HTR-8/SVneo (cell line): ENCODE results near the gene TSPAN2.
A peak's percentile ranks its signal among the peaks of the same experiment; 100 is the strongest.

ENCODE experiments used
- DNase-seq: peaks from one replicate; pipeline ENCODE4 v3.0.0; 2011; ENCODE audit warnings: low spot score, mixed read lengths; ENCODE audit not compliant: insufficient read length
- FAIRE-seq: peaks from 2 replicates; lab custom pipeline; 2011; peaks lifted over from hg19 to GRCh38; lab: Jason Lieb, UNC

The TSPAN2 gene

GRCh38 chr1:115089420-115090185 lies at the start of gene TSPAN2:
TSPAN2 (minus strand) TSS chr1:115089503; CDS start chr1:115089432, 71 bp downstream.
- no peak for FAIRE-seq
- DNase-seq, result peak; percentile 54

DNA sequence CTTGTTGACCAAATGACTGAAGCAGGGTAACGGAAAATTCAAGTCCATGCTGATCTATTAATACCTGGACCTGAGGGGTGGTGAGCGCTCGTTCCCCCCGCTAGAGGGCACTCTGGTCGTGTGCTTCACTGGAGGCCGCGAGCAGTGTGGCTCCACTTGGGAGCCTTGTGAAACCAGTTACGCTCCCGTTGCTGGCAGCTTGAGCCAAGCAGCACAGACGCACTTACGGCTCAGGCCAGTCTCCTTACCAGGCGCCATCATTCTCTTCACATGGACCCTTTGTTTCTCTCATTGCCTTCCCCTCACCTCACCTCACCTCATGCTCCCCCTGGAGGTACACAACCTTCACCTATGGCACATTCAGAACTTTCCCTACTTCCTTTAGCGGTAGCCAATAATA lies 49.7 kb upstream of the TSPAN2 start:
- FAIRE-seq (no peak), DNase-seq (peak; percentile 56)

GRCh38 chr1:115138271-115138670 lies 49.0 kb upstream of the TSPAN2 start:
- FAIRE-seq (no peak), DNase-seq (no peak)

GRCh38 chr1:115137191-115137590 lies 47.9 kb upstream of the TSPAN2 start:
- no peak for DNase-seq
- FAIRE-seq, result no peak

DNA sequence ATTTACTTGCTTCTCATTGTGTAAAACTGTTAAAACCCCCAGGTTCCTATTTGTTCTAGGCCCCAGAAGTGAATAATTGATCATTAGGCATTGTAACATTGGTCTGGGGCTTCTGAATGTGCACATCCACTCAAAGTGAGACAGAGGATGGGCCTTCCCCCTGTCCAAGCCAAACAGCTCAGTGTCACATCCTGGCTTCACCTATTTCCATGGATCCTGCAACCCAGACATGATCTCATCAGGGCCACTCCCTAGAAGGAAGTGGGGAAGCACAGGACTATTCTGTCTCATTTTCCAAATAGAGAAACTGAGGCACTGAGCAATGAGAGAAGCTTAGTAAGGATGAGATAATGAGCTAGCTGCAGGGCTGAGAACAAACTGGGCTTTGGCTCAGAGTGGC lies 47.4 kb upstream of the TSPAN2 start:
- DNase-seq, result no peak
- no peak for FAIRE-seq

GRCh38 chr1:115136106-115136505 lies 46.8 kb upstream of the TSPAN2 start:
- no peak for DNase-seq
- no peak for FAIRE-seq

DNA sequence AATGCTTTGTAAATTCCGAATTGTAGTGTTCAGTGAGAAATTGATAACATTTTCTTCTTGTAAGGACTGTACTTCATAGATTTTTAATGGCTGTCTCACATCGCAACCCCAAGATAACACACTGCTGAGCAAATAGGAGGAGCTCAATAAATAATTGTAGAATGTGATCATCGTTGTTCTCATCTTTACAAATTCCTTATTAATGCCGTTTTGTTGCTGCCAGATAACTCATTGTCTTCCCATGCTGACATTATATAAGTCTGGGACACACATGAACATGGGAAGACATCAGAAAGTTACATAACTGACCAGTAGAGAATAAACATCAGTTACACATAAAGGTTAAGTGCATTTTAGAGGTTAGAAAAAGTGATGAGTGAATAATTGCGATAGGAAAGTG lies 46.4 kb upstream of the TSPAN2 start:
- DNase-seq (no peak), FAIRE-seq (no peak)

DNA sequence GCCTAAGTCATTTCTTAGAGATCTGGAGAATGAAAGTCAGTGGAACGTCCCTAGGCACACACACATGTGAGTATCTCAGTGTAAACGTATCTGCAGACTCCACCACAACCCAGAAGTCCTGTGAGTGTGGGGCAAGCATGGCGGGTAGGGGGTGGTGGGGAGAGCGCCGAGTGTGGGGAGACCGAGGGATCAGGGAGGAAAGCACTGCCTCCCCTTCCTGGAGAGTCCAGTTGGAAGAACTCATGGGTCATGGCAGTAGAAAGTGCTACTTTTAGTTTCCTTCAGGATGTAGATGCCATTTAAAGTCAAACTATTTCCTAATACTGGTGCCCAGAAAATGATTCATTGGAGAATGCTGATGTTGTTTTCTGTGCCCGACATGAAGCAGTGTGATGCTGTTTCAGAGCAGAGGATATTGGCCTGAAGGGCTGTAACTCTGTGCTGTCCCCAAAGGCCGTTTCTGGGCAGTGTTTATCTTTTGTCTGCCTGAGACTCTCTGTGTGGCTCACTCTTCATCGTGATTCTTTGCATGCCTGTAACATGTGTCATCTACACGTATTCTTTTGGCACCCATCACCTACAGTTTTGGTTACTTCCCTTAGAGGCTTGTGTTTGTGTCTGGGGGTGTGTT lies 45.7 kb upstream of the TSPAN2 start:
- DNase-seq (peak; percentile 46), FAIRE-seq (no peak)

DNA sequence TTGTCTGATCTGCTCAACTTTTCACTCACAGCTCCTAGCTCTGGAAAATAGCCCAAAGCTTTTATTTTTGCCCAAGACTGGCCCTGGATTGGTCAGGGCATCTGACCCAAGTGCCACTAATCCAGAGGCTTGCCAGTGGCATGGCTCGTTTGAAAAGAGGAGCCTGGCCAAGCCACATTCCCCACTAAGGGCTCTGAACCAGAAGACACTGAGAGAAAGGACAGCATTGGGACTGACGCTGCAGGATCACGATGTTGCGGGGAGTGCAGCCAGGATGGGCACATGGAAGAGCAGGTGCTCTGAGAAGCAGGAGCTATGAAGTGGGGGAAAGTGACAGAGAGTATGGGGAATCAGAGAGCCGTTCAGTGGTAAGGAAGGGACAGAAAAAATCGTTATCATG lies 44.9 kb upstream of the TSPAN2 start:
- DNase-seq (no peak), FAIRE-seq (no peak)

- no peak for FAIRE-seq
- no peak for DNase-seq
These were observed 44.1 kb upstream of the TSPAN2 start for GRCh38 chr1:115133440-115133839.

GRCh38 chr1:115130786-115131185 lies 41.5 kb upstream of the TSPAN2 start:
- DNase-seq (no peak), FAIRE-seq (no peak)

GRCh38 chr1:115129071-115129640 lies 39.9 kb upstream of the TSPAN2 start:
- no peak for FAIRE-seq
- DNase-seq, result no peak

- FAIRE-seq (no peak), DNase-seq (no peak)
These were observed 38.2 kb upstream of the TSPAN2 start for GRCh38 chr1:115127539-115127938.

DNA sequence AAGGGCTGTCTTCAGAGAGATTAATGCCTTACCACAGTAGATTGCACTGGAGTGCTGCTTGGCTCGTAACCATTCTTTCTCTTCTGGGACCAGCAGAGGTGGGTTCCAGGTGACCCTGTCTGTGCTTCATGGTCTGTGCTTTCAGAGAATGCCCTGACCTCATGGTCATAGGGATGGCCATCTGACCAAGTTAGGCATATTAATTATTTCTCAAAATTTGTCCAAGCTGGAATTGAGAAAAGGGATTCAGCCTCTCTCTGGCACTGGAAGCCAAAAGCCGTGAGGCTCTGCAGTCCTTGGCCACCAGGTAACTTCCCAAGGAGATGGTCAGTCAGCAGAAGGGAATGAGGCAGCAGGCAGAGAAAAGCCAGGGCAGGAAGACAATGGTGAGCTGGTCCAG lies 37.2 kb upstream of the TSPAN2 start:
- DNase-seq, result no peak
- no peak for FAIRE-seq

DNA sequence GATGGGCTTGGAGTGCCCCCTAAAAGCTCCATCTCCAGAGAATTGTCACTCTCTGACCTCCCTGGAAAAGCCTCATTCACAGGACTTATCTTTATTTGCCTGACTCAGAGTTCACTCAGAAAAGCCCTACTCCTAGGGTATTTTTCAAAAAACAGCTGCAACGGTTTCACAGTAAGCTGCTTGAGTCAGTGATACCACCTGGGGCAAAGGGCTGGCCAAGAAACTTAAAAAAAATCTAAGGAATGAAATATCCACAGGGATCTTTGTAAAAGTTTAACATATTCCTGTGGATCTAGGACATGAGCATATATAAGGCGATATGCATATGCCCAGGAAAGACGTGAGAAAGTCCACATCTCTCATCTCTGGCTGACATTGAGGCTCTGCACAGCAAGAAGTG lies 33.8 kb upstream of the TSPAN2 start:
- DNase-seq (no peak), FAIRE-seq (no peak)

- FAIRE-seq (no peak), DNase-seq (no peak)
These were observed 32.5 kb upstream of the TSPAN2 start for GRCh38 chr1:115121793-115122192.

GRCh38 chr1:115120296-115120695 lies 31.0 kb upstream of the TSPAN2 start:
- no peak for FAIRE-seq

DNA sequence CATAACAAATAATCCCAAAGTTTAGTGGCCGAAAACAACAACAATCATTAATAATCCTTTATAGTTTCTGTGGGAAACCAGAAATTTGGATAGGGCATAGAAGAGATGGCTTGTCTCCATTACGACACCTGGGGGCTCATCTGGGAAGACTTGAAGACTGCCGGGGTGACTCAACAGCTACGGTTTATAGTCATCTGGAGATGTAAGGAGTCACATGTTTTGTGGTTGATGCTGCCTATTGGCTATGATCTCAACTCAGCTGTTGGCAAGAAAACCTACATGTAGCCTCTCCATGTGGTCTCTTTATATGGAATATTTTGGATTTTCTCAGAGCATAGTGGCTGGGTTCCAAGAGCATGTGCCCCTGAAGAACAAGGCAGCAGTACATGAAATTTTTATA lies 29.3 kb upstream of the TSPAN2 start:
- no peak for FAIRE-seq
- DNase-seq, result no peak

More at GRCh38 chr1:115120296-115120695, 31.0 kb upstream of the TSPAN2 start:
- DNase-seq, result no peak

DNA sequence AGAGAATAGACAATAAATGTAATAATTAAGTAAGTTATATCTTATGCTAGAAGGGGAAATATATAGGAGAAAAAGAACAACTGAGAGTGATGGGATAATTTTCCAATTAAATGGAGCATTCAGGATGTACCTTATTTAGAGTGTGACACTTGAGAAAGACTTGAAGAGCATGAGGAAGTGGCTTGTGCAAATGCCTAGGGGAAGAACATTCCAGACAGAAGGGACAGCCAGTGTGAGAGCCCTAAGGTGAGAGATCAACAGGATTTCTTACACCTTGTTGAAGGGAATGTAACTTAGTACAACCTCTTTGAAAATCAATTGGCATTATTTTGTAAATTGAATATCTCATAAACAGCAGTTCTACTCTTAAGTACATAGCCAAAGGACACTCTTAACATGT lies 28.8 kb upstream of the TSPAN2 start:
- FAIRE-seq (no peak), DNase-seq (no peak)

- DNase-seq (no peak), FAIRE-seq (no peak)
These were observed 28.0 kb upstream of the TSPAN2 start for GRCh38 chr1:115117298-115117697.

DNA sequence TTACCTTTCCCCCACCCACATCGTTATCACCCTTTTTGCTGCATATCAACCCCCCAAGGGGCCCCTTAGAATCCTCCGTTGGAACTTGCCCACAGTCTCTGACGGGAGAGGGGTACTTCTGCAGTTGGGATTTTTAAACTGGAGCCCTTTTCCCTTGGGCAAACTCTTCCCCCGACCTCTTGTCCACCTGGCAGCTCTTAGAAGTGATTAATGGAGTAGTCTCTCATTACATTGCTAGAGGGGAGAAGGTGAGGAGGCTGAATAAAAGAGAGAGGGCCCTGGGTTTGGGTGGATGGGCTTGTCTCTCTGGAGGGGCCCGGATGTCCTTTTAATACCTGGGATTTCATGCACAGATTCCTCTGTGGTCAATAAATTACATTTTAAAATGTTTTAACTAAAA lies 27.2 kb upstream of the TSPAN2 start:
- FAIRE-seq (no peak), DNase-seq (no peak)
